GM21576 (cell line): ENCODE data around the gene SLC24A4.

Experiments used
- ATAC-seq: cut with Tn5 transposase; IDR thresholded peaks from one replicate; pipeline ENCODE4 v1.9.1; 2021; ENCODE audit warnings: mild to moderate bottlenecking, moderate library complexity; ENCODE audit not compliant: unreplicated experiment

SLC24A4 gene

DNA sequence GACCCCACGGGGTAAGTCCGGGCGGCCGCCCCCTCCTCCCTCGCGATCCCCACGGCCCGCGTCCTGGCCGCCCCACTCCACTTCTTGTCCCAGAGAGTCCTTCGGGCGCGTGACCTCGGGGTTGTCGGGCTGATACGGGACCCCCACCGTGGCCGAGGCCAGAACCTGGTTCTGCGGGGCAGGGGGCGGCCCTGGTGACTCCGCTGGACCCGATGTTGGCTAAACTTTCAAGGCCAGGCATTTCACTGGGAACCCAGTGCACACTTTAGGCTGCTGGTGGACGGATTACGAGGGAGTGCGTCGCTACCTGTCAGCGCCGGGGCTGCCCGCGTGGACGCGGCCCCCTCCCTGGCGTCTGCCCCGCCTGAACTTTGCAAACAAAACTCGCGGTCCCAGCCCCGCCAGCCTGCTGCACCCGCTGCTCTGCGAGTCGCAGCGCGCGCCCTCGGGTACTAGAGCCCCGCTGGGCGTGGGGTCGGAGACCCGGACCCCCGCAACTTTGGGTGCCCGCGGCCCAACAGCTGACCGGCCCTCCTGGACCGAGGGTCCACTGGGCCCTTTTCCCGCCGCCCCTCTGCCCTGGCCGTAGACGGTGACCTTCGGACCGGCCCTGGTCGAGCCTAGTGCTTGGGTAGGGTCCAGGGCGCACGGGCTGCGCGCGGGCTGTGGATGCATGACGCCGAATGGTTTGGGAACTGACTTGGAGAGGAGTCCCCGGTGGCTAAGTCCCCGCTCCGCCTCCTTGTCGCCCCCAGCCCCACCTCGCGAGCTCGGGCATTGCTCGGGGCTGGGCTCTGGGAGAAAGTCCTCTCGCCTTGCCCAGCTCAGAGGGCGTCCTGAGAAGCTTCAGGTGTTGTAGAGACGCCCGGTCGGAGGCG lies 191.2 kb downstream of the SLC24A4 start:
- no peak for ATAC-seq

DNA sequence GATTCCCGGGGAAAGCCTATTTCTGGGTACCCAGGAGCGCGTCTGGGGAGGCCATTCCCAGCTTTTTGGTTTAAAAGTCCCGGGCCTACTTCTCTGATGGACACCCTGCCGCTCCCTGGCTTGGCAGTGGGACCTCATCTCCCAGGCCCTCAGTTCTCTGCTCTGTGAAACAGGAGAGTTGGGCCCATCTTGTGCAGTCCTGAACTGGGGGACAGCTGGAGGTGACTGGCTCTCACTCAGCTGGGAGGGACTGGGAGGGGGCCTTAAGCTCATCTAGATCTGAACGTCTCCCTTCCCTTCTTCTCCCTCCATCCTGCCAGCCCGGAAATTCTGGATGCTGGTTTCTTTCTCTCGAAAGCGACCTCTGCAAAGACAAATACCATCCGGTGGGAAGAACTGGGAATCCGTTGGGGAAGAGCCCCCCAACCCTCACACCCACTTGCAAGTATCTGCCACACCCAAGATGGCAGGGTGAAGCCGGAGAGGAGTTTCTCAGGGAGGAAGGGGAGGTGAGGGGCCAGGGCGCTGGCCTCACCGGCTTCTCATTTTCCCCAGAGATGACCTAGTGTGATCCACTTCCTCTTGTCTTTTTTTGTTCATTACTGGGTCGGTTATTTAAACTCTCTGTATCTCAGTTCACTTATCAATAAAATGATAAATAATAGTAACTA lies 192.0 kb downstream of the SLC24A4 start:
- no peak for ATAC-seq

DNA sequence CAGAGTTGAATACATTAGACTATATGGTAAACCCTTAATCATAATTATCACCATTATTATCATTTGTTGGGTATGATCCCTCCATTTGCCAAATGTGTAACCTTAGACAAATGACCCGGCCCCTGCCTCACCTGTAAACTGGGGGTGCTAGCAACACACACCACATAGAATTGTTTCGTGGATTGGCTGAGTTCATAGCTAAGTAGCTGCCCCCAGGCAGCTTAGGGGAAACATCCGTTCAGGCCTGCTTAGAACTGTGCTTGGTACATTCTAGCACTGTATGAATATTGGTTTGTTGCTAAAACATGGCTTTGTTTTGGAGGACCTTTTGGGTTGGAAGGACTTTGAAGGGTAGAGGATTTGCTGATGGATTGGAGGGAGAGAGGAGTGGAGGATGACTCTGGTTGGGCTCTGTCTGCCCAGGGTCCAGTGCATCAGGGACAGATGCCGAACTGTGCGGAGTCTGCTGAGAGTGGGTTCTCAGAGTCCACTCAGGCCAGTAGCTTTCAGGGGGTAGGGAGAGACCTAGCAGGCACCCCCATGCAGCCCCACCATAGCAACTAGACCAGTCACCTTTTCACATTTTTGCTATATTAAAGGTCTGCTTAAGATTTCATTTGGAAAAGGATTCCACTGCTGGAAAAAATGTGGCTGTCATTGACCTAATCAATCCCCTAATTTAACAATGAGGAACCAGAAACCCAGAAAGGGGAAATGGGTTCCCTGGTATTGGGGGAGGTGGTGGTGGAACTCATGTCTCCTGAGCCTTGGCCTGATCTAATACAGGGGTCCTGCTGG lies 192.8 kb downstream of the SLC24A4 start:
- ATAC-seq = no peak

DNA sequence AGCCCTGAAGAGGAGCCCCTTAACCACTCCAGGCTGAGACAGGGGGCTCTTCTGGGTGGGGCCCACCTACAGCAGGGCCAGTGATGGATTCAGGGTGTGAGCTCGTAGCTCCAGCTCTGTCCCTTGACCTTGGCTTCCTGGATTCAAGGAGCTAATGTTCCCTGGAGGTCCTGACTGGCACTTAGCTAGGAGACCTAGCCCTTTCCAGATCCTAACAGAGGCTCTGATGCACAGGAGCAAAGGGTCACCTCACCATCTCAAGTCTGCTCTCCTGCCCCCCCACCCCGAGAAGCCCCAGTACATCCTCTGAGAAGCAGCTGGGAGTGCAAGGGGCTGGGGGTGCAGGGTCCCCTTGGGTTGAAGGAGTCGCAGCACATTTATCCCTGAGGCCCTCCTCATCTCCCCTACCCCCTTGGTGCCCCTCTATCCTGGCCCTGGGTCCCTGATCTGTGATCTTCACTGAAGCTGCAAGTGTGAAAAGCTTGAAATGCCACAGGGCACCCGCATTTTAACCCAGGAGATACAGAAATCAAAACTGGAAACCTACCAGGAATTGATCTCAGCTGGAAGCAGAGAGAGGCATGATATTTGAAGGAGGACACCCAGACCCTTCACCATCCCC lies 193.5 kb downstream of the SLC24A4 start:
- ATAC-seq = no peak

DNA sequence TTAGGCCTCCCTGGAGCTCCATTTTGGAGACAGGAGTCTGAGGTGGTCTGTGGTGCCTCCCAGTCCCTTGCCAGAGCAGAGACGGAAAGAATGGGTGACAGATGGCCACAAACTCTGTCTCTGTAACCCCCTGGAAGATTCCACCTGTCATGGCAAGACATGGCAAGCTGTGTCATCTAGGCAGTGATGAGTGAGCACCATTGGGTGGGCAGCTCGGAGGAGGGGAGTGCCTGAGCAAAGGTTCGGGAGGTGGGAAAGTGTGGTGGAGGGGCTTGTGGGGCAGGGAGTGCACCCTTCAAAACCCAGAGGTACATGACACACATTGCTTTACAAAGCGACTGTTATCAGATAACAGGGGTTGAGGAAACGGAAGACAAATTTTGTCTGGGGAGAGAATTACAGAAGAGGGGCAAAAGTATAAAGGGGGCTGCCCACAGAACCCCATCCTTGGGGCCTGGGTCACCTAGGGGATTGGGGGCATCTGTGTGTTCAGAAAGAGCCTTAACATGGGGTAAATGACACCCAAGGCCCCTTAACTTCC lies 194.1 kb downstream of the SLC24A4 start:
- ATAC-seq = no peak

DNA sequence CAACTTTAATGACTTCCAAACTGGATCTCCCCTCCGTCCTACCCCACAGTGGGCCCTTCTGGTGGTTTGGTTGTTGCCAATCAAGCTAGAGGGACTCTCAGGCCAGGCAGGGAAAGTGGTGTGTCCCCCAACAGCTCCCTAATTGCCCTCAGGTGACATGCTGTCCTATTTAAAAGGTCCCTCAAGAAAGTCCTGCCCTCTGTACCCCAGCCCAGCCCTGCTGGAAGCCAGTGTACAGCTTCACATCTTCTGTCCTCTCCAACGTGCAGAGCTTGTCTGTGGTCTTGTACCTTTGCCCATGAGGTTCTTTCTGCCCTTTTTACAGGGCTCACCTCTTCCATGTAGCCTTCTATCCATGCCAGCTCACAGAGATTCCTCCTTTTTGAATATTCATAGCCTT lies 194.8 kb downstream of the SLC24A4 start:
- no peak for ATAC-seq

DNA sequence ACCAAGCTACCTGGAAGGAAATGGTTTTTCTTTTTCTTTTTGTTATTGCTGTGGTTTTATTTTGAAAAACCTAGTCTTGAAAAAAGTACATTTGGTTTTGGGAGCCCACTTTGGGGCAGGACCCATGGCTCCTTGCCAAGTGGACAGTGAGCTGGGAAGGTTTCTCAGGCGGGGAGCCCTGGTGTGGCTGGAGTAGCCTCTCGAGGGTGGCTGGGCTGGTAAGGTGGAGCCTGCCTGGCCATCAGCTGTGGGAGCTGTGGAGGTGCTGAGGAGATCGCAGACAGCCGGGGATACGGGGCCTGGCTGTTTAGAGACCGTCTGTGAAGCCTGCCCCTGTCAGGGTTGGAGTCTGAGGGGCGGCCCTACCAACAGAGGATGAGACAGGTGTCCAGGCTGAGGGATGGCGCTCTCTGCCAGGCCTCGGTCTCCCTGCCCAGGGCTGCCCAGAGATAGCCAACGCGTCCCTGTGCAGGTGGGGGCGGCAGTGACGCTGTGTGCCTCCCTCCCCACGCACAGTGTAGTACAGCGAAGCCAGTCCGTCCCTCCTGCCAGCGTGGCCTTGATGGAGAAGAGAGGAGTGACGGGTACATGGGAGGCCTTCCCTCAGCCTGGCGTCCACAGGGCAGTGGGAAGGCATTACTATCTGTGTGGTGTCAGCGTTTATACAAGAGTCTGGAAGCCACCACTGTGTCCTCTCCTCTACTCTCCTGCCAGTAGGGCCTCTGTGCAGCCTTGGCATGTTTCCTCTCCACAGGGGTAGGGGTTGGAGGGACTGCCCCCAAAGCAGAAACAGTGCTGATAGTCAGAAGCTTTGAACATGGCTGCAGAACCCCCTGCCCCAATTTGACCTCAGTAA lies 196.5 kb downstream of the SLC24A4 start:
- ATAC-seq = no peak

DNA sequence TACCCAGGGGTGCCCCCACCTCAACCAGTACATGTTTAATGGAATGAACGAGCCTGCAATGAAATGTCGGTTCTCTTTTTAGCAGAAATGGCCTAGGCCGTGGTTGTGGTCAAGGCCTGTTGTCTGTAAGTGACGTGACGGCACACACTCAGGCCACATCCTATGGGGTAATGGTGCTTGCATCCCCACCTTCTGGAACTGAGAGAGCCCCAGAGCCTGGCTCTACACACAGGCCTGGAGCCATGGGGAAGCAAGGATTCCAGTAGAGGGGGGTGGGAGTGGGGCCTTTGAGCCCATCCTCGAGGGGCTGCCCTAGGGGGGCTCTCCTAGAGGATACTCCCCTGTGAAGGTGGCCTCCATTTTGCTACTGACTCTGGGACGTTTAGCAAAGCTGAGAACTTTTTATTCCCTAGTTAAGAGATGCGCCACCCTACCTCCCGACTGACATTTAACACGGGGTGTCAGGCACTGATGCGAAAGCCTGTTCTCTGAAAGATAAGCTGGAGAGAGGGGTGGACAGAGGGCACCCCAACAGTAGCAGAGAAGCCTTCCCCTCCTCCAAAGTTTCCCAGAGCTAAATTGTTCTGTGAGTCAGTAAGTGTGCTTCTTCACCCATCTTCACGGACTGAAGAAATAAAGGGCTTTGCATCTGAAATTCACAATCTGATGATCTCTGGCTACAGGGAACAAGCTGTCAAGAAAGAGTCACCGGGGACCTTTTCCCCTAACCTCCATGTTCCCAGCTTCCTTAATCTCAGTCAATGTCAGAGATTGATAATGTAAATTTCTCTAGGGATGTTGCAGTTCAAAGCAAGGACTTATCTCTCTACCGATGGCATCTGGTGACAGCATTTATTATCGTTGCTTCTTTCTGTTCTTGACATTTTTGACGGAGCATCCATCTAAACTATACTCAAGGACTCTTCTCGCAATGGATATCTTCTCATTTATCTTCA lies 197.4 kb downstream of the SLC24A4 start:
- ATAC-seq = no peak

DNA sequence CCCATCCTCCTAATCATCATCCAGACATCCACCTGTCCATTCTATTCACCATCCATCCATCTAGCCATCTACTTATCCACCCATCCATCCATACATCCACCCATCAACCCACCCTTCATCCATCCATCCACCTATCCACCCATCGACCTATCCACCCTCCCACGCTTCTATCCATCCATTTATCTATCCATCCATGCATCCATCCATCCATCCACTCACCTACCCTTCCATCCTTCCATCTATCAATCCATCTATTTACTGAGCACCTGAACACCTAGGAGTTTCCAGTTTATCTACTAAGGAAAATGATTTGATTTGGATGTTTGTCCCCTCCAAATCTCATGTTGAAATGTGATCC lies 198.1 kb downstream of the SLC24A4 start:
- no peak for ATAC-seq

DNA sequence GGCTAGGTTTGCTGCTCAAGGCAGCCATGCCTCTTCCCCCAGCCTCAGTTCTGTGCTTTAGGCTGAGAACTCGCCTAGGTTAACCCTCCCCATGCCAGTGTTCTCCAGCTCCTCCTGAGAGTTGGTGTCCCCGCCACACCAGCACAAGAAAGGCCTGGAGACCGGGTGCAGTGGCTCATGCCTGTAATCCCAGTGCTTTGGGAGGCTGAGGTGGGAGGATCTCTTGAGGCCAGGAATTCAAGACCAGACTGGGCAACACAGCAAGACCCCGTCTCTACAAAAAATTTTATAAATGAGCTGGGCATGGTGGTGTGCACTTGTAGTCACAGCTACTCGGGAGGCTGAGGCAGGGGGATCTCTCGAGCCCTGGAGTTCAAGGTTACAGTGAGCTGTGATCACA lies 200.8 kb downstream of the SLC24A4 start:
- no peak for ATAC-seq

DNA sequence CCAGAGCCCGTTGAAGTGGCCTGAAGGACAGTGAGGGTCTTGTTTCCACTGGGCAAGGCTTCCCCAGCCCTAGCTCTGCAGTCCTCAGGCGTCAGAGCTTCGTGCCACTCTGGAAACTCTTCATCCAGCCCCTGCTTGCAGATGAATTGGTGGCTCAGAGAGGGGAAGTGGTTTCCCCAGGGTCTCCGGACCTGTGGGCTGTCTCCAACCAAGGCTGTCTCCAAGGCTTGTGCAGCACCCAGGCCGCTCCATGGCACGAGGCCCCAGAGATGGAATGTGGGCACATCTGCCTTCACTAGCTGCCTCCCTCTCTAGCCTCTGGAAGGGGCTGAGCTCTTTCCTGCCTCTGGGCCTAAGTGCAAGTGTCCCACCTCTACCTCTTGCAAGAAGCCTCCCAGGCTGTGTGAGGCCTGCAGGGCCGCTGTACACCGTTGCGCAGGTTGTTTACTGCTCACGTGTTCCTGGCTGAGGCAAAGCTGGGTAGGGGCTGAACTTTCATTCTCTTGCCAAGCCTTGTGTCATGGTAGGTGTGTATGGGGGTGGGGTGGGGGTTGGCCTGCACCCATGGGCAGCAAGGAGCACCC lies 201.7 kb downstream of the SLC24A4 start:
- ATAC-seq = no peak

DNA sequence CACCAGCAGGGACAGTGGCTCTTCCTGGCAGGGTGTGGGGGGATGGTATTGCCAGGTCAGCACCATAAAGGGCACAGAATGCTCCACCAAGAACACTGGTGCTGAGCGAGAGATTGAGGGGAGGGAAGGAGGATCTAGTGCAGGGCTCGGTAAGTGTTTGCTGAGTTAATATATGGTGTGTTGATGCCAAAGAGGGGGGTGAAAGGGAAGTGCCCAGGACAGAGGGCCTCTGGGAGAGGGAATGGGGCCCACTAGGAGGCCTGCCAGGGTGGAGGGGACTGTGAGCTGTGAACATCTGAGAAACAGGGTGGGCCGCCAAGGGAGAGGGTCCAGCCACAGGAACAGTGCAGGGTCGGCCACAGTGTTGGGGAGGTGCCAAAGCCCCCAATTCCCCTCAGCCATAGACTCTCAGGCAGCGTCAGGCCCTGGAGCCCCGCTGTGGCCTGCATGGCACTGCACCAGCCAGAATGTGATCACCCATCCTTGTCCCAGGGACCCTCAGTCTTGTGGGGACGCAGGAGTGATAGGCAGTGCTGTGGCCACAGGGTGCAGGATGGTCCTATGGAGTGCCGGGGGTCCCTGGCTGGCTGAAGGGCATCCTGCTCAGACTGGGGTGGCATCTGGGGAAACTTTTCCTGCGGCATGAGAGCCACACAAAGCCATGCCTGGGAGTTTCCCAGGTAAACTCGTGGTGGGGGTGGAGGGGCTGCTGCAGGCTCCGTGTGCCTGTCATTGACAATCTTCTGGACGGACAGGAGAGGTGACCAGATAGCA lies 202.5 kb downstream of the SLC24A4 start:
- ATAC-seq = no peak

DNA sequence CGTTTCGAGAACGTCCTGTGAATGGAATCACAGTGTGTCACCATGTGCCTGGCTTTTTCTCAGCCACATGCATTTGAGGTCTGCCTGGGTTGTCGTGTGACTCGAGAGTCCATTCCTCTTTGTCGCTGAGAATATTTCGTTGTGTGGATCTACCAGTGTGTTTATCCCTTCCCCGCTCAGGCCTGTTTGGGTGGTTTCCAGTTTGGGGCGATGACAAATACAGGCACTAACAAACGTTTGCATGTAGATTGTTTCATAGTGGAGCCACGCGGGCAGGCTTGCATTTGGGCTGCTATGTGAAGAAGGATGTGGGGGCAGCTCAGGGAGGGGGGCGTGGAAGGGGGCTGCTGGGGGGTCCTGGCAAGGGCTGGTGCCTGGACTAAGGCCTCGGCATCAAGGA lies 204.8 kb downstream of the SLC24A4 start:
- no peak for ATAC-seq

DNA sequence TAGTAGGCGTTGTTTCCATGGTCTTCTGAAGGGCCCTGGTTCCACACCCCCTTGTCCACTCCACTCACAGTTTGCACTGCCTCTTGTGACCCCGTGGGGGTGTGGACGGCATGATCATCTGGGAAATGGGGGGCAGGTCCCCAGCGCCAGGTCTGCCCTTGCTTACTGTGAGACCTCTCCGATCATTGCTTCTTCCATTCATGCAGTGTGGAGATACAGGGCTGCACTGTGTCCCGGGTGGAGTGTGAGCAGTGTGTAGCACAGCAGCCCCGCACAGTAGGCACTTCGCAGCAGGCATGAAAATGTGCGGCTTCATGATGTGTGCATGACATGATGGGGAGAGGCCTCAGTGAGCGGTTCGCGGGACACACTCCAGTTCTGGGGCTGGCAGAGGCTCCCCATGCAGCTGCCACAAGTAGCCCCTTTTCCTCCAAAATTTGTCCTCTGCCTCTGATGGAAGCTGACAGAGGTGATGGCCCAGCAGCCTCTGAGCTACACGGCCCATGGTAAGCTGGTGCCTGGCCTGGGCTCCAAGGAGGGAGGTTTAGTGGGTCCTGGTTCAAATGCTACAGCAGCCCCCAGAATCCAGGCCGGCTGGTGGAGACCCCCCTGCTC lies 205.6 kb downstream of the SLC24A4 start:
- ATAC-seq = no peak

DNA sequence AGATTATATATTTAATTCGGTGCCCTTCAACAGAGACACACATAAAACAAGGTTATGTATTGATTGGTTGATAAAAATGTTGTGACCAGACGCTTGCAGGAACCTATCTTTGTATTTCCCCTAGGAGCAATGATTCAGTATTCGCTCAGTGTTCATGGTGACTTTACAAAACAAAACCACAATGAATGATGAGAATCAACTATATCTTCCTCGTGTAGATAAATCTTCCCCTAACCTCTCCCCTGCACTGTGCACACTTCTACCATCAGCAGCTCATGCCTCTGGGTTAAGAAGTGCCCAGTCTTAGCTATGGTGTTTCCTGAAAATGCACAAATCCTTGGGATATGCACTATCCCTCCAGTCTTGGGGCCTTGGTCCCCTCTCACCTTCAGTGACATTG lies 206.9 kb downstream of the SLC24A4 start:
- ATAC-seq = no peak

DNA sequence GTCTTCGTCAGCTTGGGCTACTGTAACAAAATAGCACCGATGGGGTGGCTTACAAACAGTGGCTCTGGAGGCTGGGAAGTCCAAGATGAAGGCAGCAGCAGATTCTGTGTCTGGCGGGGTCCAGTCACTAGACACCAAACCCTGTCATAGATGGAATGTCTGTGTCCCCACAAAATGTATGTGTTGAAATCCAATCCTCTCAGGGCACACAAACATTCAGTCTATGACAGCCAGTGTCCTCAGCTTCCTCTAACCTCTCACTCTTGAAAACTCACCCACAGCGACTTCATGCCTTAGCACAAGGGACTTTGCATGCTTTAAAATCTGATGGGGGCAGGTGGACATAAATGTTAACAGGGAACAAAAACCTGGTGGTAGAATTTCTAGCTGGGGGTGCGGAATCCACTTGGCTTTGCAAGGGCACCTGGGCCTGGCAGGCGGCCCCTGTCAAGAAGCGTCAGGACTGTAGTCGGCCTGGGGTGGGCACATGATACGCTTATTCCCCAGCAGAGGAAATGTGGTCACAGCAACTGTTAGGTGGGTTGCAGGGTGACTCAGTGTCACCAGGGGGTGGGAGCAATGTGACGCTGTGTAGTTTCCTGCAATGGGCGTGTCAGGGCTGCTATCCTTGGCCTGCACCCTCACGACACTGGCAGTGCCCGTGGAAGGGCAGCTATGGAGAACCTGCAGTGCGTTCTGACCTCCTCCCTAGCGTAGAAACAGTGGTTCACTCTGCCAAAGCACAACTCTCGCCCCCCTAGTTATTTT lies 208.3 kb downstream of the SLC24A4 start:
- peak; percentile 58 for ATAC-seq
